Measurements from ENCODE around the gene SSNA1. TPM values are rescaled to one million over a fixed set of nuclear protein-coding genes. Genes with fewer than 3 reads are reported as not detected.

SSNA1 gene
- total RNA-seq, 3 donors from 2014 or later = 75.0 to 92.8 (median 82.7) TPM

DNA sequence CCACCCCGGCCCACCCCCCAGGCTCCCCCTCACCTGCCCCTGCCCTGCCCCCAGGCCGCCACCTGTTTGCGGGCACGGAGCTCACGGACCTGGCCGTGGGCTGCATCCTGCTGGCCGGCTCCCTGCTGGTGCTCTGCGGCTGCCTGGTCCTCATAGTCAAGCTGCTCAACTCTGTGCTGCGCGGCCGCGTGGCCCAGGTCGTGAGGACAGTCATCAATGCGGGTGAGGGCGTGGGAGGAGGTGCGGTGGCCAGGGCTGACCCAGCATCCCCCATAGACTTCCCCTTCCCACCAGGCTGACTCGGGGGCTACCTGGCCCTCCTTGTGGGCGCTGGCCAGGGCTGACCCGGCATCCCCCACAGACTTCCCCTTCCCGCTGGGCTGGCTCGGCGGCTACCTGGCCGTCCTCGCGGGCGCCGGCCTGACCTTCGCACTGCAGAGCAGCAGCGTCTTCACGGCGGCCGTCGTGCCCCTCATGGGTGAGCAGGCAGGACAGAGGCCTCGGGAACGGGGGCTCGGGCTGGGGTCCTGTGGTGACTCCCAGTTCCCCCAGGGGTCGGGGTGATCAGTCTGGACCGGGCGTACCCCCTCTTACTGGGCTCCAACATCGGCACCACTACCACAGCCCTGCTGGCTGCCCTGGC is 45.7 kb downstream of the SSNA1 start:
- peaks cover 27 to 68% of the 10 kb centered on the region in 2 donors for H3K27me3 ChIP-seq

DNA sequence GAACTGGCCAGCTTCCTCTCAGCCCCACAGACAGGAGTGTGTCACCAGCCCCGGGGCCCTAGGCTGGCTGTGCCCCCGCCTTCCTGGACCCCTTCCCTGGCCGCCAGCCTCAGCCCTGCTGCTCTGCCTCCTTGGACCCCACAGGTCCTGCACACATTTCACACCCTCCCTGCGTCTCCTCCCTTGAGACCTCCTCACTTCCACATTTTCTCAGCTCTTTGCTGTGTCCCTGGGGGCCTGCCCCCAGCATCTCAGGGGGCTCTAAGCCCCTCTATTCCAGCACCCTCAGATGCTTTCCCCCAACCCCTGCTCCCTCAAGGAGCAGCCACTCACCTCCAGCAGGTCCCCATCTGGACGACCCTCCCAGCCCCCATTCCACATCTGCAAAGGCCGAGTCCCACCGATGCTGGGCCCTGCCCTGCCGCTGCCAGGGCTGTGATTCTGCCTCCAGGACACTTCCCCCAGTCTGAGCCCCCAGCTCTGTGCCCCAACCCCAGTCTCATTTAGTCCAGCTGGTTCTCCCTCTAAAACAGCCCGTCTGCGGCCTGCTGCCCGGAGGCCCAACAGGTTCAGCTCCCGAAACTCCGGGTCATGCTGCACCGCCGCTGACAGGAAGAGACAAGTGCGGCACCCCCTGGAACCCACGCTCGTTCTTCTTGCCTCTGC is 46.4 kb downstream of the SSNA1 start:
- no peaks in the 10 kb centered on the region for H3K9me3 ChIP-seq
- TF ChIP-seq, protein P1, sequence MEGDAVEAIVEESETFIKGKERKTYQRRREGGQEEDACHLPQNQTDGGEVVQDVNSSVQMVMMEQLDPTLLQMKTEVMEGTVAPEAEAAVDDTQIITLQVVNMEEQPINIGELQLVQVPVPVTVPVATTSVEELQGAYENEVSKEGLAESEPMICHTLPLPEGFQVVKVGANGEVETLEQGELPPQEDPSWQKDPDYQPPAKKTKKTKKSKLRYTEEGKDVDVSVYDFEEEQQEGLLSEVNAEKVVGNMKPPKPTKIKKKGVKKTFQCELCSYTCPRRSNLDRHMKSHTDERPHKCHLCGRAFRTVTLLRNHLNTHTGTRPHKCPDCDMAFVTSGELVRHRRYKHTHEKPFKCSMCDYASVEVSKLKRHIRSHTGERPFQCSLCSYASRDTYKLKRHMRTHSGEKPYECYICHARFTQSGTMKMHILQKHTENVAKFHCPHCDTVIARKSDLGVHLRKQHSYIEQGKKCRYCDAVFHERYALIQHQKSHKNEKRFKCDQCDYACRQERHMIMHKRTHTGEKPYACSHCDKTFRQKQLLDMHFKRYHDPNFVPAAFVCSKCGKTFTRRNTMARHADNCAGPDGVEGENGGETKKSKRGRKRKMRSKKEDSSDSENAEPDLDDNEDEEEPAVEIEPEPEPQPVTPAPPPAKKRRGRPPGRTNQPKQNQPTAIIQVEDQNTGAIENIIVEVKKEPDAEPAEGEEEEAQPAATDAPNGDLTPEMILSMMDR (IDR thresholded peaks at IDR 0.05) = no peak
- no peak for TF ChIP-seq POLR2A (IDR thresholded peaks at IDR 0.05)
- TF ChIP-seq POLR2AphosphoS5 (IDR thresholded peaks at IDR 0.05) = no peak
- H3K36me3 ChIP-seq = no peaks in the 10 kb centered on the region
- no peak overlapping the region for H3K27ac ChIP-seq
- intact Hi-C loops (cut with DNase I; ENCODE audit: low total_unique reads) = loop anchor here (10.0 kb wide), 1 partner anchor 120 kb away; the partner anchor contains the start of gene DPP7
- no peak for DNase-seq (ENCODE audit: low spot score in 2 of 2)
- H3K4me3 ChIP-seq = no peak overlapping the region
- peaks cover 25 to 61% of the 10 kb centered on the region in 2 donors for H3K27me3 ChIP-seq
- peaks cover 0 to 21% of the 10 kb centered on the region in 2 donors for H3K4me1 ChIP-seq

More for the DNA sequence above, 45.7 kb downstream of the SSNA1 start:
- Histone ChIP-seq H3K4me3 (no peak overlapping the region), H3K27ac (no peak overlapping the region), H3K36me3 (no peaks in the 10 kb centered on the region), H3K9me3 (no peaks in the 10 kb centered on the region), H3K4me1 (peaks cover 0 to 21% of the 10 kb centered on the region in 2 donors)
- TF ChIP-seq, protein P1 (IDR thresholded peaks at IDR 0.05) = no peak
- TF ChIP-seq POLR2A (IDR thresholded peaks at IDR 0.05) (no peak), POLR2AphosphoS5 (IDR thresholded peaks at IDR 0.05) (no peak)
- DNase-seq (ENCODE audit: low spot score in 2 of 2) = no peak
- intact Hi-C loops (cut with DNase I; ENCODE audit: low total_unique reads) = loop anchor here (10.0 kb wide), 1 partner anchor 119 kb away; the partner anchor contains the start of gene DPP7

DNA sequence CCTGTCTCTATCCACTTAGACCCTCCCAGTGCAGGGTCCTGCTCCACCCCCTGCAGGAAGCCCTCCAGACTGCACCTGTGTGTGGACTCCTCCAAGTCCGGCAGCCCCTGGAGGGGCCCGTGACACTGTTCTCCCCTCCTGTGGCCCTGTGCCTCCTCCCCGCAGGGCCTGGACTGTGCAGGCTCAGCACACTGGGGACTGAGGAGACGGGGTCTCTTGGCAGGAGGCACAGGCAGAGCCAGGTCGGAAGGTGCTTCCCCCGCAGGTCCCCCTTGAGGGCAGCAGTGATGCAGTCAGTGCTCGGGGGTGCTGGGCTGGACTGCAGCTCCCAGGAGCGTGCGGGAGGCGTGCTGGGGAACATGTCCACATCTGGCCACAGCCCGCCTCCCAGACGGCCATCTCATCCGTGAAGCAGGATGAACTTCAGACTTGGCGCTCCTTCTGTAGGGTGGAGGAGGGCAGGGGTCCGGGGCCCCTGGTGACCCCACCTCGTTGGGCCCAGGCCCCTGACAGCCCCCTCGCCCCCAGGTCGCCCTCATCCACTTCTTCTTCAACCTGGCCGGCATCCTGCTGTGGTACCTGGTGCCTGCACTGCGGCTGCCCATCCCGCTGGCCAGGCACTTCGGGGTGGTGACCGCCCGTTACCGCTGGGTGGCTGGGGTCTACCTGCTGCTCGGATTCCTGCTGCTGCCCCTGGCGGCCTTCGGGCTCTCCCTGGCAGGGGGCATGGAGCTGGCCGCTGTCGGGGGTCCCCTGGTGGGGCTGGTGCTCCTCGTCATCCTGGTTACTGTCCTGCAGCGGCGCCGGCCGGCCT is 47.2 kb downstream of the SSNA1 start:
- TF ChIP-seq POLR2AphosphoS5 (IDR thresholded peaks at IDR 0.05) (no peak), POLR2A (IDR thresholded peaks at IDR 0.05) (no peak)
- TF ChIP-seq, protein P1 (IDR thresholded peaks at IDR 0.05) = no peak
- no peak for DNase-seq (ENCODE audit: low spot score in 2 of 2)
- Histone ChIP-seq H3K27me3 (peaks cover 23 to 54% of the 10 kb centered on the region in 2 donors), H3K9me3 (no peaks in the 10 kb centered on the region), H3K4me1 (peaks cover 0 to 21% of the 10 kb centered on the region in 2 donors), H3K36me3 (no peaks in the 10 kb centered on the region), H3K27ac (no peak overlapping the region), H3K4me3 (peak overlapping the region in 1 of 3 donors; percentile 46)
- intact Hi-C loops (cut with DNase I; ENCODE audit: low total_unique reads) = loop anchor here (10.0 kb wide), 1 partner anchor 121 kb away; the partner anchor contains the start of gene DPP7

DNA sequence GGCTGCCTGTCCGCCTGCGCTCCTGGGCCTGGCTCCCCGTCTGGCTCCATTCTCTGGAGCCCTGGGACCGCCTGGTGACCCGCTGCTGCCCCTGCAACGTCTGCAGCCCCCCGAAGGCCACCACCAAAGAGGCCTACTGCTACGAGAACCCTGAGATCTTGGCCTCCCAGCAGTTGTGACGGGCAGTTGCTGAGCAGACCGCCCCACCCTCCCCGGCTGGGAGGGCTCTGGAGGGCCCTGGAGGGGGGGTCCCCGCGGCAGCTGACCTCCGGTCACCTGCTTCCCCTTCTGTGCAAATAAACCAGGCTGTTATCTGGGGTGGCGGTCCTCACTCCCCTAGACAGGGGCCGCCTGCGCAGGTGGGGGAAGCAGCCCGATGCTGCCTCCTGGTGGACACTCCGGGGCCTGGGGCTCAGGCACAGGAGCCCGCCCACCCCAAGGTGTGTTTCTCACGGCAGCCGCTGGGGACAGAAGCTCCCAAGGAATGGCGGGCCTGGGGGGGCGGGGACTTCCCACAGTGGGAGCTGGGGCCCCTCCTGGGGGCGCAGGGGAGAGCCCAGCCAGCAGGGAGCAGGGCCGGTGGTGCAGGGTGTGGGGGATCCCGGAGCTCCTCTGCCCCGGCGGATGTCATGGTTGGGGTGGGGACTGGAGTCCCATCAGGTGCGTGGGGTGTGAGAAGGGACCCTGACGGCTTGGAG is 47.9 kb downstream of the SSNA1 start:
- no peaks in the 10 kb centered on the region for H3K36me3 ChIP-seq
- H3K27ac ChIP-seq = peak overlapping the region; percentile 80
- H3K4me1 ChIP-seq = peaks cover 0 to 21% of the 10 kb centered on the region in 2 donors
- DNase-seq (ENCODE audit: low spot score in 2 of 2) = peak; percentile 76 to 93
- TF ChIP-seq, protein P1 (IDR thresholded peaks at IDR 0.05) = peak; percentile 94 to 99 (median 99)
- no peak for TF ChIP-seq POLR2A (IDR thresholded peaks at IDR 0.05)
- H3K27me3 ChIP-seq = peaks cover 23 to 46% of the 10 kb centered on the region in 2 donors
- intact Hi-C loops (cut with DNase I; ENCODE audit: low total_unique reads) = loop anchor here (10.0 kb wide), 1 partner anchor 122 kb away; the partner anchor contains the start of gene DPP7
- no peaks in the 10 kb centered on the region for H3K9me3 ChIP-seq
- peak overlapping the region in 2 of 3 donors; percentile 11 to 46 for H3K4me3 ChIP-seq

Measured in breast epithelium (tissue), 4 donors.